CD4-positive, CD25-positive, alpha-beta regulatory T cell (primary cell): ENCODE measurements around the gene SARDH. TPM values are rescaled to one million over a fixed set of nuclear protein-coding genes. Genes with fewer than 3 reads are reported as not detected.

Source experiments
- ATAC-seq, 2 donors: fragments of 150-1000 bp; cut with Tn5 transposase; one replicate each; pipeline ENCODE4 v1.10.0; 2021; ENCODE audit warnings: low read depth in 2 of 2, moderate number of reproducible peaks in 2 of 2, moderate library complexity in 1 of 2
- DNase-seq, 3 donors: peaks; one replicate each; pipeline versions ENCODE4 v3.0.0 to v3.0.0-alpha.2; 2012 to 2022; ENCODE audit warnings: mixed read lengths in 1 of 3
- H3K27ac ChIP-seq: one replicate; pipeline ENCODE4 v1.7.0; 2013; ENCODE audit warnings: mild to moderate bottlenecking, low read length; ENCODE audit not compliant: insufficient read depth, poor library complexity, severe bottlenecking
- H3K27me3 ChIP-seq: one replicate; pipeline ENCODE4 v1.7.0; 2013; ENCODE audit warnings: low read length; ENCODE audit not compliant: control insufficient read depth, insufficient read depth
- H3K36me3 ChIP-seq: one replicate; pipeline ENCODE4 v1.7.0; 2013; ENCODE audit warnings: mild to moderate bottlenecking, low read length, moderate library complexity; ENCODE audit not compliant: control insufficient read depth, insufficient read depth
- H3K4me1 ChIP-seq: 2 replicates; pipeline ENCODE4 v1.7.0; 2013; ENCODE audit warnings: mild to moderate bottlenecking, low read length; ENCODE audit not compliant: insufficient read depth, control insufficient read depth, poor library complexity, severe bottlenecking
- H3K4me3 ChIP-seq: one replicate; pipeline ENCODE4 v1.7.0; 2013; ENCODE audit warnings: low read depth, mild to moderate bottlenecking, low read length, moderate library complexity
- H3K9me3 ChIP-seq, 2 experiments: 1 replicate in 1 of 2; 2 replicates in 1 of 2; pipeline ENCODE4 v1.7.0; 2013; ENCODE audit warnings: low read length in 2 of 2, mild to moderate bottlenecking in 1 of 2, moderate library complexity in 1 of 2; ENCODE audit not compliant: control insufficient read depth in 2 of 2
- H3K27ac Mint-ChIP-seq, 3 donors: one replicate each; pipeline ENCODE4 v1.8.0; 2020 to 2022; ENCODE audit warnings: mild to moderate bottlenecking in 3 of 3, mixed read lengths in 3 of 3, moderate library complexity in 2 of 3
- H3K27me3 Mint-ChIP-seq: one replicate; pipeline ENCODE4 v1.8.0; 2022; ENCODE audit warnings: mild to moderate bottlenecking, mixed read lengths
- H3K36me3 Mint-ChIP-seq: one replicate; pipeline ENCODE4 v1.8.0; 2020; ENCODE audit warnings: mixed read lengths
- H3K4me1 Mint-ChIP-seq, 4 donors: one replicate each; pipeline ENCODE4 v1.8.0; 2020 to 2022; ENCODE audit warnings: mixed read lengths in 4 of 4, mild to moderate bottlenecking in 1 of 4
- H3K4me3 Mint-ChIP-seq, 4 donors: one replicate each; pipeline ENCODE4 v1.8.0; 2020 to 2022; ENCODE audit warnings: mild to moderate bottlenecking in 4 of 4, mixed read lengths in 4 of 4, moderate library complexity in 3 of 4
- H3K9me3 Mint-ChIP-seq, 7 donors: one replicate each; pipeline ENCODE4 v1.8.0; 2020 to 2022; ENCODE audit warnings: mixed read lengths in 7 of 7, mild to moderate bottlenecking in 3 of 7, moderate library complexity in 2 of 7
- polyA plus RNA-seq, 4 donors: library from polyadenylated mRNA; unstranded; fragments of 300-500 nt; fragmentation: Illumina TruSeq; gene quantifications; one replicate each; pipeline ENCODE4 v1.2.3, GENCODE V29; 2021
- total RNA-seq: library from RNA; stranded (reverse); gene quantifications from one replicate; pipeline ENCODE4 v1.2.3, GENCODE V29; 2022

Gene SARDH
- total and polyA plus RNA-seq, 5 donors from 2014 or later: 5.8 to 15.6 (median 8.4) TPM

GRCh38 chr9:133639613-133640012, 98.5 kb downstream of the SARDH start:
- Mint-ChIP-seq H3K4me1 (no peaks in the 10 kb centered on the region), H3K9me3 (peaks cover 0 to 2% (median 0%) of the 10 kb centered on the region in 7 donors), H3K27me3 (peaks cover 4% of the 10 kb centered on the region), H3K4me3 (no peak overlapping the region), H3K27ac (no peak overlapping the region), H3K36me3 (no peaks in the 10 kb centered on the region)
- Histone ChIP-seq H3K36me3 (no peaks in the 10 kb centered on the region), H3K4me3 (no peak overlapping the region), H3K27ac (no peak overlapping the region), H3K27me3 (no peaks in the 10 kb centered on the region), H3K9me3 (no peaks in the 10 kb centered on the region), H3K4me1 (no peaks in the 10 kb centered on the region)
- DNase-seq: no peak
- ATAC-seq: no peak

- Histone ChIP-seq H3K27ac (no peak overlapping the region), H3K27me3 (no peaks in the 10 kb centered on the region), H3K36me3 (no peaks in the 10 kb centered on the region), H3K9me3 (no peaks in the 10 kb centered on the region), H3K4me1 (no peaks in the 10 kb centered on the region), H3K4me3 (no peak overlapping the region)
- H3K27me3 Mint-ChIP-seq: peaks cover 7% of the 10 kb centered on the region
- DNase-seq: no peak
- no peaks in the 10 kb centered on the region for H3K9me3 Mint-ChIP-seq
- no peak overlapping the region for H3K4me3 Mint-ChIP-seq
- ATAC-seq: no peak
- H3K4me1 Mint-ChIP-seq: no peaks in the 10 kb centered on the region
- H3K27ac Mint-ChIP-seq: peak overlapping the region in 1 of 3 donors; percentile 41
- no peaks in the 10 kb centered on the region for H3K36me3 Mint-ChIP-seq
Measured at GRCh38 chr9:133638711-133639110, 99.4 kb downstream of the SARDH start.

GRCh38 chr9:133638076-133638475, 100.1 kb downstream of the SARDH start:
- ATAC-seq: no peak
- Histone ChIP-seq H3K36me3 (no peaks in the 10 kb centered on the region), H3K9me3 (no peaks in the 10 kb centered on the region), H3K4me3 (no peak overlapping the region), H3K27me3 (no peaks in the 10 kb centered on the region), H3K27ac (no peak overlapping the region), H3K4me1 (no peaks in the 10 kb centered on the region)
- DNase-seq: no peak
- Mint-ChIP-seq H3K27me3 (peaks cover 8% of the 10 kb centered on the region), H3K36me3 (no peaks in the 10 kb centered on the region), H3K4me3 (no peak overlapping the region), H3K9me3 (no peaks in the 10 kb centered on the region), H3K4me1 (no peaks in the 10 kb centered on the region), H3K27ac (peak overlapping the region in 1 of 3 donors; percentile 41)

- Mint-ChIP-seq H3K4me1 (no peaks in the 10 kb centered on the region), H3K9me3 (no peaks in the 10 kb centered on the region), H3K27me3 (peaks cover 8% of the 10 kb centered on the region), H3K4me3 (no peak overlapping the region), H3K27ac (no peak overlapping the region), H3K36me3 (no peaks in the 10 kb centered on the region)
- Histone ChIP-seq H3K27me3 (no peaks in the 10 kb centered on the region), H3K36me3 (no peaks in the 10 kb centered on the region), H3K4me1 (no peaks in the 10 kb centered on the region), H3K9me3 (no peaks in the 10 kb centered on the region), H3K27ac (no peak overlapping the region), H3K4me3 (no peak overlapping the region)
- no peak for DNase-seq
- ATAC-seq: no peak
Measured at GRCh38 chr9:133637451-133638055, 100.6 kb downstream of the SARDH start.

GRCh38 chr9:133636902-133637301, 101.2 kb downstream of the SARDH start:
- no peak overlapping the region for H3K27ac Mint-ChIP-seq
- no peaks in the 10 kb centered on the region for H3K4me1 Mint-ChIP-seq
- ATAC-seq: no peak
- no peaks in the 10 kb centered on the region for H3K27me3 ChIP-seq
- H3K27ac ChIP-seq: no peak overlapping the region
- H3K9me3 ChIP-seq: no peaks in the 10 kb centered on the region
- peaks cover 8% of the 10 kb centered on the region for H3K27me3 Mint-ChIP-seq
- H3K36me3 Mint-ChIP-seq: no peaks in the 10 kb centered on the region
- no peaks in the 10 kb centered on the region for H3K36me3 ChIP-seq
- no peaks in the 10 kb centered on the region for H3K4me1 ChIP-seq
- H3K4me3 ChIP-seq: no peak overlapping the region
- H3K4me3 Mint-ChIP-seq: no peak overlapping the region
- no peak for DNase-seq
- H3K9me3 Mint-ChIP-seq: no peaks in the 10 kb centered on the region

- Histone ChIP-seq H3K4me3 (no peak within 1 kb of the TSS), H3K27me3 (no peaks in the 10 kb centered on the region), H3K4me1 (no peaks in the 10 kb centered on the region), H3K36me3 (no peaks in the 10 kb centered on the region), H3K9me3 (no peaks in the 10 kb centered on the region), H3K27ac (no peak within 1 kb of the TSS)
- Mint-ChIP-seq H3K9me3 (no peaks in the 10 kb centered on the region), H3K4me3 (peak within 1 kb of the TSS in 1 of 4 donors; percentile 62), H3K36me3 (no peaks in the 10 kb centered on the region), H3K27me3 (peaks cover 8% of the 10 kb centered on the region), H3K27ac (no peak within 1 kb of the TSS), H3K4me1 (no peaks in the 10 kb centered on the region)
- ATAC-seq (no peak), DNase-seq (no peak)
Measured at GRCh38 chr9:133635533-133636531, 102.3 kb downstream of the SARDH start, which contains the start of gene DBH. Gene DBH, plus strand, starts transcription at chr9:133636363. Its CDS starts 9 bp downstream, at chr9:133636372.

- DNase-seq: no peak
- Histone ChIP-seq H3K4me1 (no peaks in the 10 kb centered on the region), H3K4me3 (no peak overlapping the region), H3K9me3 (no peaks in the 10 kb centered on the region), H3K27me3 (no peaks in the 10 kb centered on the region), H3K27ac (no peak overlapping the region), H3K36me3 (no peaks in the 10 kb centered on the region)
- Mint-ChIP-seq H3K4me1 (no peaks in the 10 kb centered on the region), H3K9me3 (no peaks in the 10 kb centered on the region), H3K4me3 (no peak overlapping the region), H3K36me3 (no peaks in the 10 kb centered on the region), H3K27me3 (peaks cover 8% of the 10 kb centered on the region), H3K27ac (peak overlapping the region in 1 of 3 donors; percentile 51)
- no peak for ATAC-seq
Measured at GRCh38 chr9:133635098-133635497, 103.1 kb downstream of the SARDH start.
